ENCODE results near the gene P2RY8.

The P2RY8 gene

DNA sequence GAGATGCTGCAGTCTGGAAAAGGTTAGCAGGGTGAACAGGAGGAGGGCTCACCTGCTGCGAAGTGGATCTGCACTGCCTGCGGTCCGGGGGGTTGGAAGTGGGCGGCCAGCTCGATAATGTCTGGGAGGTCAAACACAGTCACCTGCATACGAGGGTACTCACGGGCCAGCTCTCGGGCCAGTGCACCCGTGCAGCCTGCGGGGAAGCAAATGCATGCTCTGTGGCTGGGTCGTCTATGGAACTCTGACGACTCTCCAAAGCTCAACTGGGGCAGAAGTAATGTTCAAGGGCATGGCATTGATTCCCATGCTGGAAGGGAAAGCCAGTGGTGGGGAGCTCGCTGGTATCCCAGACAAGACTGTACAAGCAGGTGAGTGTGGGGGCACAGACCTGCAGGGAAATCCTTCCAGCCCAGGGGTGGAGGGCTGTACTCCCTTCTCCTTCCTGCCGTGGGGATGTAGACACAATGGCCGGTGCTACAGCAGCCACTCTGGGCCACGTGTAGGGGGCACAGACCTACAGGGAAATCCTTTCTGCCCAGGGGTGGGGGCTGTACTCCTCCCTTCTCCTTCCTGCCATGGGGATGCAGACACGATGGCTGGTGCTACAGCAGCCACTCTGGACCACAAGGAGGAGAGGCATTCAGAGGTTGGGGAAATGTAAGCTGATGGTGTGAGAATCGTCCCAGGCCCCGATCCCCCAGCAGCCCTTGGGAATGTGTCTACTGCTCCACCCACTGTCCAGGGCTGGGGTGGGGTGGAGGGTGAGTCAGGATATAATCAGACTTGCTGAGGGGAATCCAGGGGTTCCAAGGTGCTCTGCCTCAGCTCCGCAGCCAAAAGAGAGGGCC lies 118.8 kb downstream of the P2RY8 start:
- Histone ChIP-seq H3K4me1 (ENCODE audit: control insufficient read depth, insufficient read depth, low read length) (no peaks in the 10 kb centered on the region), H3K36me3 (ENCODE audit: control insufficient read depth, insufficient read depth, low read length) (peaks cover 29% of the 10 kb centered on the region), H3K27ac (ENCODE audit: low read depth, low read length) (no peak overlapping the region), H3K27me3 (ENCODE audit: control insufficient read depth, insufficient read depth, low read length) (no peaks in the 10 kb centered on the region), H3K9ac (ENCODE audit: low read length) (no peak overlapping the region), H3K4me3 (ENCODE audit: low read length) (no peak overlapping the region)

DNA sequence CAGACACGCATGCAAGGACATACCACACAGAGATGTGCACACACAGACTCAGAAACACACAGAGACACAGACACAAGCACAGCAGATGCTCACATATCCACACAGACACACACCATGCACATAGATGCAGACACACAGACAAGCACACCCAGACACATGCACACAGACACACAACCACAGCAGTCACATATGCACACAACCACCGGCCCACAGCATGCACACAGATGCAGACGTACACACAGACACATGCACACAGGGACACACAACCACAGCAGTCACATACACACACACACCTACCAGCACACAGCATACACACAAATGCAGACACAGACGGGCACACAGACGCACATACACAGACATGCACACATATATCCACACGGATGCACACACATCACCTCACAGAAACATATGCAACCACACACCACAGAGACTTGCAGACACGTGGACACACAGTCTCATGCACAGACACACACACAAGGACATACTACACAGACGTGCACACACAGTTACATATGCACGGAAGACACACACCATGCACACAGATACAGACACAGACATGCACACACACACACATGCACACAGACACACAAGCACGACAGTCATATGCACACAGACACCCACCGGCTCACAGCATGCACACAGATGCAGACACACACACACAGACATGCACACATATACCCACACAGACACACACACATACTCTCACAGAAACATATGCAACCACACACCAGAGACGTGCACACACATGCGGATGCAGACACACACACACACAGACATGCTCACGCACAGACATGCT lies 119.8 kb downstream of the P2RY8 start:
- no peak overlapping the region for H3K4me3 ChIP-seq (ENCODE audit: low read length)
- no peaks in the 10 kb centered on the region for H3K27me3 ChIP-seq (ENCODE audit: control insufficient read depth, insufficient read depth, low read length)
- no peaks in the 10 kb centered on the region for H3K4me1 ChIP-seq (ENCODE audit: control insufficient read depth, insufficient read depth, low read length)
- H3K36me3 ChIP-seq (ENCODE audit: control insufficient read depth, insufficient read depth, low read length), result peaks cover 29% of the 10 kb centered on the region
- no peak overlapping the region for H3K9ac ChIP-seq (ENCODE audit: low read length)
- H3K27ac ChIP-seq (ENCODE audit: low read depth, low read length), result no peak overlapping the region

DNA sequence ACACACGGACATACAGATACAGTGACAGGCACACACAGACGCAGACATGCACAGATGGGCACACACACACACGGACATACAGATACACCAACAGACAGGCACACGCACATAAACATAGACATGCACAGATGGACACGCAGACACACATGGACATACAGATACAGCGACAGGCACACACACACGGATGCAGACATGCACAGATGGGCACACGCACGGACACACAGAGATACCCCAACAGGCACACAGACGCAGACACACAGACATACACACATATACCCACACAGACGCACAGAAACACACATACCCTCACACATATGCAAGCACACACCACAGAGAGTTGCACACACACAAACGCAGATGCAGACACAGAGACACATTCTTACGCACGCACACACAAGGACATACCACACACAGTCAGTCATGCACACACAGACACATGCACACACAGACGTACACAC lies 120.6 kb downstream of the P2RY8 start:
- no peak overlapping the region for H3K4me3 ChIP-seq (ENCODE audit: low read length)
- H3K36me3 ChIP-seq (ENCODE audit: control insufficient read depth, insufficient read depth, low read length), result peaks cover 24% of the 10 kb centered on the region
- H3K9ac ChIP-seq (ENCODE audit: low read length), result no peak overlapping the region
- H3K27ac ChIP-seq (ENCODE audit: low read depth, low read length), result no peak overlapping the region
- no peaks in the 10 kb centered on the region for H3K4me1 ChIP-seq (ENCODE audit: control insufficient read depth, insufficient read depth, low read length)
- H3K27me3 ChIP-seq (ENCODE audit: control insufficient read depth, insufficient read depth, low read length), result no peaks in the 10 kb centered on the region

Measured in rectal smooth muscle tissue (tissue), 1 donor.